ENCODE results near the gene PHYKPL.

PHYKPL gene

DNA sequence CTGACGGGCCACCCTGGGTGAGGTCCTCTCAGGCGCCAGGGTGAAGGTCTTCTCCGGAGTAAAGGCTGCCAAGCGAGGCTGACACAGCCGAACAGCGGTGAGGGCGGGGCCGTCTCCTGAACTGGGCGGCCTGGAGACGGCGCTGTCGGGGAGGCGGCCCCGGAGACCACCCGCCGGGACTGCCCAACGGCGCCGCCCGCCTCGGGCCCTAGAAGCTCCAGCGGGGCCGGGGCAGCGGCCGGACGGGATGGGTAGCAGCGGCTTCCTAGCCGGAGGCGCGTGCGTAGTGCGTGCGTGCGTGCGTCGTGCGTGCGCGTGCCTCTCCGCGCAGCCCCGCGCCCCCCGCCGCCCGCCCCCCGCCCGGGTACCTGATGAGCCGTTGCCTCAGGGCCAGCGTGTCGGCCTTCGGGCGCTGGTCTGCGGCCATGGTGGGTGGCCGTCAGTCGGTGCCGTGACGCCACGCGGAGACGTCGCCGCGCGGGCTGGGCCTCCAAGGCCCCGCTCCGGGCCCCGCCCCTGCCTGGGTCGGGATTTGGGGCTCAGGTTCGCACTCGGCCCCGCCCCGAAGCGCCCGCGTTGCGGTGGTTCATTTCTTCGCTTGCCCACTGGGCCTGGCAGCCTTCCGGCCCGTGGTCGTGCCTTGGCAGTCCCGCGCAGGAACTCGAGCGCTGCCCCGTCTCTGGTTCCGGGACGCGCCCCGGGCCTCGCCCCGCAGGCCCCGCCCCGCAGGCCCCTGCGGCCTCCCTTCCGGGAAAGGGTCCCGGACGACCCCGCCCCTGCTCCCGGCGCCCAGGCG lies at the start of gene PHYKPL:
PHYKPL (minus strand) TSS at position 679 of the 796 bp plus-strand sequence; CDS start at position 427, 252 bp downstream.
- DNase-seq = peak; percentile 83

DNA sequence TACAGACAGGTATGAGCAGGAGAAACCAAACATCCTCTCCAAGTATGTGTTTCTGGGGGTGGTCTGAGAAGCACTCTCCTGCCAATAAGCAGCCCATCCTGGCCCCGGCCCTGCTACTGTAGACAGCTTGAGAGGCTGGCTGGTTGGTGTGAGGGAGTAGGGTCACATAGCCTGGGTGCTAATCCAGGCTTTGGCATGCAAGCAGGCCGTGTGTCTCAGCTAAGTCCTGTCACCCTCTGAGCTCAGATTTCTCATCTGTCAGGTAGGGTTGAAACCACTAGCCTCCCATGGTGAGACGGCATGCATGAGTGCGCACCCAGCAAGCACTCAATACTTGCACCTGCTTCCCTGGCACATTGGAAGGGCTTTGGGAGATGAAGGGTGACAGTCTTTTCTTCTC lies 49.8 kb upstream of the PHYKPL start:
- no peak for DNase-seq

DNA sequence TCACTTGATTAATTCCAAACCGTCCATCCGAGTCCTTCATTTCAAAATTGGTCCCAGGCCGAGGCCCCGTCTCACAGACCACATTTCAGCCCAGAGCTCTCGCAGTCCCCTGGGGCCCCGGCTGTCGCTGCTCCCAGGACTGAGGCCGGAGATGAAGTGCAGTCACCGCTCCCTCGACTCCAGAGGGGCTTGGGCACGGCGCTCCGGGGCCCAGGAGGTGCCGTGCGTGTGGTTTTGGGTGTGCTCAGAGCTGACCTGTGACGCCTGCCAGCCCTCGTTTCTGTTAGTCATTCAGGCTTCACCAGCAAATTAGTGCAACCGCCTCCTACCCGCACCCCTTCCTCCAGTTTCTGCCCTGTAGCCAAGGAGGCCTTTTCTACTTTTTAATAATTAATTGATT lies 48.7 kb upstream of the PHYKPL start:
- DNase-seq = no peak

DNA sequence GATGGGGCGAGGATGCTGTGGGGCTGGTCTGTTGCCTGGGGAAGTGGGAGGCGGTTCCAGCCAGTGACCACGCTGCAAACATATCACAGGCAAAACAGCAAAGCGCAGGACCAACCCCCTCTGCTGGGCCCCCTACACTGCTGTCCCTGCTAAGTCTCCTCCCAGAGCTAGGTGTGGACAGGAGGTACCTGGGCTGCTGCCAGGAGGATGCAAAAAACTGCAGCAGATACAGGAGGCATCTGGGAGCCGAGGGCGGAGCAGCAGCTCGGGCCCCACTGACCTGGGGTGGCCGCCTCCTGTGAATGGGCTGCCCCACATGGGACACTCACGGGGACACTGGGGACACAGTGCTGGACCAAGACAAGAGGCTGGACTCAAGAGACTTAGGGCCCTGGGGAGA lies 48.0 kb upstream of the PHYKPL start:
- DNase-seq = no peak

DNA sequence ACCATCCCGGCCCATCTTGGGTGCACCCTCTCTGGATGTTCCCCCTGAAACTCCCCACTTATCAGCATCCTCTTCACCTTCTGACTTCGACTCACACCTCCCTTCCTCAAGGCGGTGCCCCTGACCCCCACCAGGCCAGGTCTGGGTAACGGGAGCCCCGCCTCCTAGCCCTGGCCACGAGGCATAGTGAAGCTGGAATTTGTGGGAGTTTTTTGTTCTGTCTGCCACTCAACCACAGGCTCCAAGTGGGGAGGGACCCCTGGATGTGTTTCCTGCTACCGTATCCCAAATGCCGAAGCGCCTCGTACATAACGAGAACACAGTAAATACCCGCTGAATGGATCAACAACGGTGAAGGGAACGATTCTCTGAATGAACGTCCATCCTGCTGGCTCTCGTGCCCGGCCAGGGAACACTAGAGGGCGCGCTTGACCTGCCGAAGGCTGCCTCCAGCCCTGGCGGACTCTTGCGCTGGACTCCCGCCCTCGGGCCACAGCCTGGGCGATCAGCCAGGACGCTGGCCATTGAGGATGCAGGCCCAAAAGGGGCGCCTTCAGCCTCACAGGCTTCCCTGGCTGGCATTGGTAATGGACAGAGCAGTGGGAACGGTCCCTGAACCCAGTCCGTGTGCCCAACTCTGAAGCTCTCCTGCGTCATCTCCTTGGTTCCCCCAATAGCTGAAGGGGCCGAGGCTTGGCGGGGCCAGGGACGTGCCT lies 47.3 kb upstream of the PHYKPL start:
- DNase-seq = peak; percentile 89

DNA sequence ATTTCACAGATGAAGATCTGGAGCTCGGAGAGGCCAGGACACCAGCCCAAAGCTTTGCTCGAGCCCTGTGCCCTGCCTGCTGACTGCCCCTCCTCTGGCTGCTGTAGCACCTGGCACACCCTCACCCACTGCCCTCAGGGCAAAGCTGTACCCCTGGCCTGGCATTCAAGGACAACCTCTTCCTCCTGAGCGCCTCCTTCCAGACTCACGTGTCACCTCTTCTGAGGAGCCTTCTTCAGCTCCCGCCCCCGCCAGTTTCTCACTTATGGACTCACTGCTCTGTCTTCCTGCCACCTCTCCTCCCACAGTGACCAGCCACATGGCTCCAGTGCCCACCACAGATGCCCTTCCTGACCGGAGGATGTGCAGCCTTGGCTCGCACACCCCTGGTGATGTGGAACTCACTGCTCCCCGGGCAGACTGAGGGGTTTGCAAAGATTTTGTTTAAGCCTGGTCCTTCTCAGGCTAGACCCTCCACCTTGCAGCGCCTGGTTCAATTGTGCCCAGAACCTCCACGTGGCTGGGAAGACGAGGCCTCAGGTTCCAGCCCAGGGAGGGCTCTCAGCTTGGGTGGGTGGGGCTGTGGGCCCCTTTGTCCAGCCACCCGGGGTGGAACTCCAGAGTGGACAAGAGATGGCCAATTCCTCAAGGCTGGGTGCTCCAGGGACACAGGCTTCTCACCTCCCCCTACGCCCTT lies 46.6 kb upstream of the PHYKPL start:
- DNase-seq = no peak

DNA sequence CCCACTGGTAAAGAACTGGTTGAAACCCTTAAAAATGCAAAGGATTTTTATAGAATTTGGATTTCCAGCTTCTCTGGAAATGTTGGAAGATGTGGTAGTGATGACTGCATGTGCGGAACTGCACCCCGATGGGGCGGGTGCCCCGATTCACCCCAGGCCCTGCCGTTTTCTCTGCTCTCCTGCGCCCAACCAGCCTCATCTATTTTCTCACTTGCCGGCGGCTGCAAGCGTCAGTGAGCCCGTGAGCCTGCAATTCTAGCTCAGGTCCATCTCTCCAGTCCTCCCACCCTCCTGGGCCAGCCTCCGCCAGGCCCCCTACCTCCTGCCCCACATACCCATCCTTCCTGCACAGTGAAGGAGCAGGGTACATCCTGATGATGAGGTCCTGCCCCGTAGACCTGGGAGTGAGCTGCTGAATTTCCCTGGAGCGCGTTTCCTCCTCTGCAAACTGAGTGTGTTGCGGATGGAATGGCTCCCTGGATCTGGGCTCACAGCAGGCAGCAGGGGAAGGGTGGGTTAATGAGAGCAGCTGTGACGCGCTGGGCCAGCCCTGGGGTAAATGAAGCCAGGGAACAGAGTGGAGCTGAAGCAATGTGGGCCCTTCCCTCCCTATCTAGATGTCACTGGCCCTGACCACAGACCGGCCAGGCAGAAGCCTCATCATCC lies 45.9 kb upstream of the PHYKPL start:
- DNase-seq = no peak

DNA sequence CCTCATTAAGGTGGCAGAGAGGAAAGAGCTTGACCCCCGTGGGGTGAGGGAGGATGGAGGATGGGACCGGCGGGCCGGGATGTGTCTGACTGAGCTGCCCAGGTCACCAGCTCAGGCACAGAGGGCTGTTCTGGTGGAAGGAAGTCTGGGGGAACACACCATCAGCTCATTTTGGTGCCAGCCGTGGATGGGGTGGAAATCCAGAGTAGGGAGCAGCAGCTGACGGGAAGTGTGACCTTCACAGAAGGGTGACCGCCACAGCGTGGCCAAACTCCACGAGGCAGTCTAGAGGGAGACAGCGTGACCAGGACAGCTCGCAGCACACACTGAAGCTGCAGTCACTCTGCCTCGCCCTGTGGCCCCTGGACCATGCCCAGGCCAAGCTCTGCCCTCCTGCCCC lies 45.3 kb upstream of the PHYKPL start:
- DNase-seq = no peak

DNA sequence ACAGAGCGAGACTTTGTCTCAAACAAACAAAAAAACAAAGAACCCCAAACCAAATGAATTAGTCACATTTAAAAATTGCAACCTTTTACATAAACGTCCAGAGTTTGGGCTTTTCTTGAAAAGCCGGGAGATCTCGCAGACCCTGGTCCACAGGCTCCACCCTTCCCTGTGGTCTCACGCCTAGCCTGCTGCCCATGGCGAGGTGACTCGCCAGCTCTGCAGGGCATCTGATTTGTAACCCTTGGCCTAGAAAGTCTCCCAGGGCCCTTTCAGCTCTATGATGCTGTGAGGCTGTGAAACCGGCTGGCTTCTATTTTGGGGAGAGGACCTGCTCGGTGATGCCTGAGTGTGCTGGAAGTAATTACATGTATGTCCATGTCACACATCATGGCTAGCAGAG lies 44.7 kb upstream of the PHYKPL start:
- DNase-seq = no peak

DNA sequence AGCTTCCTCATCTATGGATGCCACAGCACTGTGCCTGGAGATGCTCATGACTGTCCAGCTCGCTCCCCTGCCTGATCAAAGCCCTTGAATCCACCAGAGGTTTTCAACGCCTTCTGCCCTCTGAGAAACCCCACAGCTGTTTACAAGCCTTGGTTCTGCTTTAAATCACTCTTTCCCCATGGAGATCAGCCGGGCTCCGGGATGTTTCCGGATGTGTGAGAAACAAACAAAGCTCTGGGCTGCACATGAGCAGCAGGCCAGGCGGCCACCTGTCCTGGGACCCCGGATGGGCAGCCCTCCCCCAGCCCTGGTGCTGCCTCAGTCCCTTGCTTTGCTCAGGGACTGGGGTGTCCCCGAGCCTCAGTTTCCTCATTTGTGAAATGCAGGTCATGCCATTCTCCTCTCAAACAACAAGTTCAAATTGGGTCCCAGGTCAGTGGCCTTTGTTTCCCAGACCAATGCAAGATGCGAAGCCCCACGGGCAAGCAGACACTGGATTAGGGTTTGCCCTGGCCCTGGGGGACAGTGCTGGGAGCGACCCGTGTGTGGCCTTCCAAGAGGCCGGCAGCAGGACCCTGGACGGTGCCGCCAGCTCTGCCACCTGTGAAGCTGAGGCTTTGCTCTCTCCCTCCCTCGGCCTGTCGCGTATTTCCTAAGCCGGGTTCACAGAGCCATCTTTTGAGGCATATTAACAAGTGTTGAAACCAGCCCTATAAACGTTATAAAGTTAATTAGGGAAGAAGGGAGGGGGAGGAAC lies 42.4 kb upstream of the PHYKPL start:
- DNase-seq = no peak

DNA sequence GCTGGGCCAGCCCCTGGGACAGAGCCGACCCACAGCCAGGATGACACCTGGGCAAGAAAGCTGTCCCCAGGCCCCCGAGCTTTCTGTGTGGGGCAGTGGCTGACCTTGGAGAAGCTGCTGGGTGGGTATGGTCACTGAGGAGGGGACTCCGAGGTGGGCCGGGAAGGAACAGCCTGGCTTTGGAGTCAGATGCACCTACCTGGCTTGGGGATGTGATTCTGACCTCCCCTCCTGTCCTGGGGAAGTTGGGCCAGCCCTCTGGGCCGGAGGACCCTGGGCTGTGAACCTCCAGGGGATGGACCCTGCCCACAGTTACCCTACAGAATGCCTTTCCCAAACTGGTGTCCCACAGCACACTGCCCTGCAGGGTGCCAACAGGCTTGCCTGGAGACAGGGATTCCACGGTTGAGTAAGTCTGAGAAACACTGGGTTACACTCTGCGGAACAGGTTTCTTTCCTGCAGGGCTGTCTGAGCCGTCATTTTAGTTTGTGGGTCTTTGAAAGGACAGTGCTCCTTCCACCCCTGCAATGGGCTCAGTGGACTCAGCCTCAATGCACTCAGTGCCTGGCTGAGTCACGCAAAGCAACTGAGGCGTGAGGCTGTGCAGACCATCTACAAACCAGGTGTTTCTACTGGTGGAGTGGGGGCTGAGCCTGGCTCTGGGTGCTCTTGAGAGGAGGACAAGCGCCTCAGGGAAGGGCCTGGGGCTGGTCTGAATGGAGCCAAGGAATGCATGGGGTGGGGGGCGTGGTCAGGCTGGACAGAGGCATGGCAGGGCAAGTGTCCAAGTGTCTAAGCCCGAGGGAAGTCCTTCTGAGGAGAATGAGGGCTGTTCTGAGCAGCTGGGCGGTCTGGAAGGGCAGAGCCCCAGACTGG lies 41.3 kb upstream of the PHYKPL start:
- DNase-seq = no peak

DNA sequence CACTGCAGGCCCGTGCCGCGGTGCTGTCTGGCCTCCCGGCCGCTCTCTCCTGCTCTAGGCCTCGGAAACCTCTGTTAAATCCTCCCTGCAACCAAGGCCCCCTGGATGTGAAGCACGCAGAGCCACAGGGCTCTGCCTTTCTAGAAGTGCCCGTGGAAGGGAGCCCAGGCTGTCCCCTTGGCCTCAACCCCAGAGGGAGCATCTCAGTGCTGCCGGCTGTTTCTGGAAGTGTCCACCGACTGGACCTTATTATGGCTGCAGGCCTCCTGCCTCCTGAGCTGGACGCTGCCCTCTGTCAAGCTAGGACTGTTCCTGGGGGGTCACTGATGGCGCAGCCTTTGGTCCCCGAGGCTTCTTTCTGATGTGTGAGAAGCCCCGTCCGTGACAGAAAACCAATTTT lies 40.4 kb upstream of the PHYKPL start:
- DNase-seq = no peak

DNA sequence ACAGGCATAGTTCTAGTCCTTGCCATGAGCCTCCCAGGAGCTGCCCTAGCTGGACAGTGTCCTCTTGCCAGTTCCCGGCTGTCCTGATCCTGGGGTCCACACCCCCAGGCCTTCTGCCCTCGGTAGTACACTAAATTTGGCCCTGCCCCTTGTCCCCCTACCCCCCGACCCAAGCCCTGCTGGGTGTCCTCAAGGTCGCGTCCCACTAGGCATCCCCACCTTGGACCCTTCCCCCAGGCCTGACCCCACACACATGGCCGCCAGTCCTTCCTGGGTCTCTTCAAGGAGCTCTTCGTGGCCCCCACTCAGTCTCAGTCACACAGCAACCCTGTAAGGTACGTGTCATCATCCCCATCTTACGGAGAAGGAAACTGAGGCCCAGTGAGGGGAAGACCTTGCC lies 40.0 kb upstream of the PHYKPL start:
- DNase-seq = no peak

DNA sequence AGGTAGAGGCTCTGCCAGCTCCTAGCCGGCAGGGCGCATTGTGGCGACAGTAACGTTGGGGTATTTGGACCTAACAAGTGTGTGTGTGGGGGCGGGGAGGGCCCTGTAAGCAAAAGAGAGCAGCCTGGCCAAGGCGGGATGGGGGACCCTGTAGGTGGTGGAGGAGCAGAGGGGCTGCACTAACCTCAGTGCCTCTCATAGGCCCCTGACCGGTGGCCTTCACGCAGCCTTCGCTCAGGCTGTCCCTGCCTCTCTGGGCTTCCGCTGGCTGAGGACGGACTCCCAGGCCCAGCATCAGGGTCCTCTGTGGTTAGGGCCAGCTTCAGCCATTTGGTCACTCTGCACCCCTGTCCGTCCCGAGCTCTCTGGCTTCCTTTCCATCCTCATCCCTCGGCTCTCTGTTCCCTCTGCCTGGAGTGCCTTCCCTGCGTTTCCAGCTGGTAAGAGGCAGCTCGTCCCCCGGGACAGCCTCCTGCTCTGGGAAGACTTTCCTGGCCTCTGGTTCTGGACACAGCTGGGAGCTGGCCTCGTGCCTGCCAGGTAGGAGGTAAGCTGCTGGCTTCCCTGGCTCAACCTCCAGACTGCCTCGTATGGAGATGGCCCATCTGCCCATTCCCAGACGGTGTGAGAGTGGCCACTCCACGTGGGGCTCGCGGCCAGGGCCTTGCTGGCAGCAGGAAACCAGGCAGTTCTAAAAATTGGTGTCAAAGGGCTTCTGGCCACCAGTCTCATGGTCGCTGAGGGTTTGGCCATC lies 39.3 kb upstream of the PHYKPL start:
- no peak for DNase-seq

DNA sequence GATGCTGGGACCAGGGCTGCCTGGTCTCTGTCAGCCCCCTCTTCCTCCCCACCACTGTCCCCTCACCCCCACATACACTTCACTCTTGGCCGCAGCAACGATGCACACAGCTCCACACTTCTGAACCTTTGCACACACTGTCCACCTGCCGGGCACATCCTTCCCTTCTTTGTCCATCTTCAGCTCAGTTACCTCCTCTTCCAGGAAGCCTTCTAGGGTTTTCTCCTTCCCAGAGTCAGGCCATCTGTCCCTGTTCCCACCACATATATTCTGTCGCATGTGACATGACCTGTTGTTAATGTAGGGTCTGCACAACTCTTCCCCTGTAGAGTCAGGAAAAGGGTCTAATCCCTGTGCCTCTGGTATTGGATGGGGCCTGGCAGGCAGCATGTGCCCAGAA lies 38.6 kb upstream of the PHYKPL start:
- DNase-seq = no peak

DNA sequence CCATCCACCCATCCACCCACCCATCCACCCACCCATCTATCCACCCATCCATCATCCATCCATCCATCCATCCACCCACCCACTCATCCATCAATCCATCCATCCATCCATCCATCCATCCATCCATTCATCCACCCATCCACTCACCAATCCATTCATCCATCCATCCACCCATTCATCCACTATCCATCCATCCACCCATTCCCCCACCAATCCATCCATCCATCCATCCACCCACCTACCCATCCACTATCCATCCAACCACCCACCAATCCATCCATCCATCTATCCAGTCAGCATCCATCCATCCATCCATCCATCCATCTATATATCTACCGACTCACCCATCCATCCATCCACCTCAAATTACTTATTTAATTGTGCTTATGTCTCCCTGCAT lies 36.9 kb upstream of the PHYKPL start:
- DNase-seq = no peak

DNA sequence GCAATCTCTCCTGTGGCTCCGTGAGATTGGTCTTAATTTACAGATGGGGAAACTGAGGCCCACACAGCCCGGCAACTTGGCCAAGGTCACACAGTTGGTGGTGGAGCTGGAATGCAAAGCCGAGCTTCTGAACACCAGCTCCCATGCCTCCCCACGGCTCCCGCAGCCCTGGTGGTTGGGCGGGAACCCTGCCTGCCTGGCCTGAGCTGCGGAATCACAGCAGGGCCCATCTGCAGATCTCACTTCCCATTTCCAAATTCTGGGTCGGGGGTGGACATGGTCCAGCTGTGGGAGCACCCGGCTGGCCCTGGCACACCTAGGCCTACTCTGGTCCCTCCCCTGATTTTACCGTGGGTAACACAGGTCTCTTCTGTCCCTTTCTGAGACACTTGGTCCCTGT lies 35.3 kb upstream of the PHYKPL start:
- no peak for DNase-seq

DNA sequence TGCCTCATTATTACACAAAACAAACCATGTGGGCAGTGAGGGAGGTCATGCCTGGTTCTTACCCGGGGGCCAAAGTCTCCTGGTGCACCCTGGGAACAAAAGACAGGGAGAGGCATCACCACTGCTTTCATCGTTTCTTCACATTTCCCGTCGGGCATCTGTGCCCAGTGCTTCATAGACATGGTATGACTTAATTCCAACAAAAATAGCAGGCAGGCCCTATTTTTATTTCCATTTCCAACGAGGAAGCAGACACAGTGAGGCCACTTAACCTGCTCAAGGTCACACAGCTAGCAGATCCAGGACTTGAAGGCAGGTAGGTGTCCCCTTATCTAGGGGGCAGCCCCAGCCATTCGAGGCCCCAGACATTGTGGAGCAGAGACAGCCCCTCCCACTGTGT lies 34.6 kb upstream of the PHYKPL start:
- DNase-seq = no peak

DNA sequence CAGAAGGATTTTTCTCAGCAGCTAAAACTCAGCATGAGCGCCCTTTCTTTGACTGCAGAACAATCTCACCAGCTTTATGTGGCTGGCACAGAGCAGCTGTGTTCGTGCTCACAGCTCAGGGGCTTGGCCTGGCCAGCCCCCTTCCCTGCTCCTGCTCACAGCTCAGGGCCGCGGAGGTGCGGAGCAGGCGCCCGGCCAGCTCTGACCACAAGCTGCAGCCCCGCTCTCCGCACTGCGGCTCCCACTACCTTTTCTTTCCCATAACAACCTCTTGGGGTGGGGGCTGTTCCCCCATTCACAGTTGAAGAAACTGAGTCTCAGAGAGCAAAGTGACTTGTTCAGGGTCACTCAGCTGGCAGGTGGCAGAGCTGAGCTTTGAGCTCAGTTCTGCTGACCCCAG lies 34.0 kb upstream of the PHYKPL start:
- DNase-seq = no peak

DNA sequence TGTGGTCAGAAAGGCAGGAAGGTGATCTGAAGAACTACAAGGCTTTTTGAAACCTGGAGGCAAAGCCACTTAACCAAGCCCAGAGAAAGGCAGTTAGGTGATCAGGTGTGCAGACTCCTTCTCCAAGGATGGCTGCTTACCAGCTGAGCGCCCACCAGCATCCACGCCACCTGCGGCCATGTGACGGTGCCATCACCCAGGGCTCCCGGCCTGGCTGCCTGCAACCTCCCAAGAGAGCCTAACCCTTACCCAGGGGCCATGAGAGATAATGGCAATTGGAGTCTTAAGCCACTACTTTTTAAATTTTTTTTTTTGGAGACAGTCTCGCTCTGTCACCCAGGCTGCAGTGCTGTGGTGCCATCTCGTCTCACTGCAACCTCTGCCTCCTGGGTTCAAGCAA lies 33.1 kb upstream of the PHYKPL start:
- no peak for DNase-seq

DNA sequence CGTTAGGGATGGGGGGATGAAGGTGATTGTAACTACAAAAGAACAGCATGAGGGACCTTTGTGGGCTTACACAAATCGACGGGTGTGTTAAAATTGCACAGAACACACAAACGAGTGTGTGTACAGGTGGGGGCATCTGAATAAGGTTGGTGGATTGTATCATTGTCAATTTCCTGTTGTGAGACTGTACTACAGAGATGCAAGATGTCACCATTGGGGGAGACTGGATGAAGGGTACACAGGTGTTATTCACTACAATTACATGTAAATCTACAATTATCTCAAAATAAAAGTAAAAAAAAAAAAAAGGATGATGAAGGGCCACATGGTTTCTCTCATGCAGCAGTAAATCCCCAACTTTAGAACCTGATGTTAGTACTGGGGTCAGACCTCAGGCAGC lies 31.4 kb upstream of the PHYKPL start:
- no peak for DNase-seq
